ENCODE measurements around the gene LRG1.
A peak's percentile ranks its signal among the peaks of the same experiment; 100 is the strongest.

LRG1 gene

GRCh38 chr19:4585556-4585955, 45.7 kb upstream of the LRG1 start:
- H3K4me3 ChIP-seq (ENCODE audit: severe bottlenecking), result no peak overlapping the region
- H3K27me3 ChIP-seq (ENCODE audit: insufficient read depth, poor library complexity, severe bottlenecking), result peaks cover 27% of the 10 kb centered on the region
- ATAC-seq (ENCODE audit: low read depth), result no peak
- H3K9me3 ChIP-seq (ENCODE audit: severe bottlenecking), result no peaks in the 10 kb centered on the region
- TF ChIP-seq CTCF (IDR thresholded peaks at IDR 0.05; ENCODE audit: poor library complexity, severe bottlenecking), result no peak
- DNase-seq (ENCODE audit: low spot score), result no peak
- no peaks in the 10 kb centered on the region for H3K36me3 ChIP-seq (ENCODE audit: low read depth)
- no peak overlapping the region for H3K27ac ChIP-seq (ENCODE audit: poor library complexity, severe bottlenecking)
- H3K4me1 ChIP-seq (ENCODE audit: insufficient read depth, poor library complexity, severe bottlenecking), result no peaks in the 10 kb centered on the region

DNA sequence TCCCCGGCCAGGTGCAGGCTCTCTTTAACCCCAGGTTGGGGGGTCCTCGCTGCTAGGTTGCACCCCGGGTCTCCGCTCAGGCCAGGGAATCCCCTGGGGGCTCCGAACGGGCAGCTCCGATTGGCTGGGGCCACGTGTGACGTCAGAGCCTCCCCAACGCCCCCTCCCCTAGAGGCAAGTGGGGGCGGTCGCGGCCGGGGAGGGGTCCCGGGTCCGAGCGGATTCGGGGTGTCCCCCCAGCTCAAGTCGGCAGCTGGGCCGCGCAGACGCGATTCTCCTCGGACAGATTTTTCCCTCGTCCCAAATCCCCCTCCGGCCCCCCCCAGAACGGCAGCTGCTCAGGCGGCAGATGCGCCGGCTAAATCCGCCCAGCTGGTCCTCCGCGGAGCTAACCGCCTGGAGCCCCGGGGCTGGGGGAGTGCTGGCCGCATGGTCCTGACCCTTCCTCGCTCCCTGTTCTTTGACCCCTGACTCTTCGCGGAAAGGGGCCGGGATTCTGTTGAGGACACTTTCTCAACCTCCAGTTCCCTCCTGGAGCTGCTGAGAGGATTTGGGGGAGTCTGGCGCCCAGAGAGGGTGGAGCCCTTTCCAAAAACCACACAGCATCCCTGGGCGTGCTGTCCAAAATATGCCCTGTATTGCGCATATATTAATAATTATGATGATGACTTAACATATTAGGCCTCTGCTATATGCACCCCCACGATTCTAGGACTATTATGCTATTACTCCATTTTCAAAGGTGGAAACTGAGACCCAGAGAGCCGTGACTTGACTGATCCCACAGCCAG, 45.0 kb upstream of the LRG1 start:
- H3K4me1 ChIP-seq (ENCODE audit: insufficient read depth, poor library complexity, severe bottlenecking), result no peaks in the 10 kb centered on the region
- H3K27me3 ChIP-seq (ENCODE audit: insufficient read depth, poor library complexity, severe bottlenecking), result peaks cover 34% of the 10 kb centered on the region
- no peak for TF ChIP-seq CTCF (IDR thresholded peaks at IDR 0.05; ENCODE audit: poor library complexity, severe bottlenecking)
- H3K4me3 ChIP-seq (ENCODE audit: severe bottlenecking), result peak overlapping the region; percentile 15
- DNase-seq (ENCODE audit: low spot score) (no peak), ATAC-seq (ENCODE audit: low read depth) (no peak)
- no peaks in the 10 kb centered on the region for H3K9me3 ChIP-seq (ENCODE audit: severe bottlenecking)
- H3K36me3 ChIP-seq (ENCODE audit: low read depth), result no peaks in the 10 kb centered on the region
- H3K27ac ChIP-seq (ENCODE audit: poor library complexity, severe bottlenecking), result no peak overlapping the region

DNA sequence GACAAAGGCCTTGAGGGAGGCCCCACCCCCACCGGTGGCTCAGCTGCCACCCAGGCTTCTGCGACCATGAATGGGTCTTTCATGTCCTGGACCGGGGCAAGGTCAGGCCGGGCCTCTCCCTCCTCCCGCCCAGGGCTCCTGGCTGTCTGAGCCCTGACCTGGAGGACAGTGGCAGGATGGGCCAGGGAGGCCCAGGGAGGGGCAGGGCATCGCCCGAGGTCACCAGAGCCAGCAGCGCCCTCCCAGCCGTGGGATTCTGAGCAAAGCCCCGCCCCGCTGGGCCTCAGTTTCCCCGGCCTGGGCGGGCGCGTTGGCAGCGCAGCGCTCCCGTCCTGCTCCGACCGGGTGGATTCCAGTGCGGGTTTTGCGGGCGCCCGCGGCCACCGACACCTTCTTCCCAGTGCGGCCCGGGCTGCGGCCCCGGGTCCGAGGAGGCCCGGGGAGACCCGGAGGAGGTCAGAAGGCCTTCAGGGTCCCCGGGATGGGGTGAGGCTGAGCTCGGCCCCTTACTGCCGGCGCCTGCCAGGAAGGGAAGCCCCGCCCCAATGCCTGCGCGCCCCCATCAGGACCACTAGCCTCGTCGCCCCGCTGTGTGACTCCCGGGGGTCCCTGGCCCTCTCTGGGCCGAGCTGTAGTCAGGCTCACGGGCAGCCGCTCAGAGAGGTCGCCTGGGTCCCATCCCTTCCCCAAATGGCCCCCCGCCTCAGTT, 44.3 kb upstream of the LRG1 start:
- Histone ChIP-seq H3K36me3 (ENCODE audit: low read depth) (no peaks in the 10 kb centered on the region), H3K27ac (ENCODE audit: poor library complexity, severe bottlenecking) (no peak overlapping the region), H3K4me3 (ENCODE audit: severe bottlenecking) (peak overlapping the region; percentile 15), H3K4me1 (ENCODE audit: insufficient read depth, poor library complexity, severe bottlenecking) (no peaks in the 10 kb centered on the region), H3K27me3 (ENCODE audit: insufficient read depth, poor library complexity, severe bottlenecking) (peaks cover 41% of the 10 kb centered on the region), H3K9me3 (ENCODE audit: severe bottlenecking) (no peaks in the 10 kb centered on the region)
- TF ChIP-seq CTCF (IDR thresholded peaks at IDR 0.05; ENCODE audit: poor library complexity, severe bottlenecking), result no peak
- DNase-seq (ENCODE audit: low spot score) (no peak), ATAC-seq (ENCODE audit: low read depth) (no peak)

- peaks cover 46% of the 10 kb centered on the region for H3K27me3 ChIP-seq (ENCODE audit: insufficient read depth, poor library complexity, severe bottlenecking)
- no peak for TF ChIP-seq CTCF (IDR thresholded peaks at IDR 0.05; ENCODE audit: poor library complexity, severe bottlenecking)
- no peak for DNase-seq (ENCODE audit: low spot score)
These were observed 43.4 kb upstream of the LRG1 start for GRCh38 chr19:4582980-4583842.

More at GRCh38 chr19:4582980-4583842, 43.4 kb upstream of the LRG1 start:
- no peak overlapping the region for H3K4me3 ChIP-seq (ENCODE audit: severe bottlenecking)
- peak; percentile 29; the same call in 1 of the 3 replicates for ATAC-seq (ENCODE audit: low read depth)
- H3K4me1 ChIP-seq (ENCODE audit: insufficient read depth, poor library complexity, severe bottlenecking), result no peaks in the 10 kb centered on the region
- no peaks in the 10 kb centered on the region for H3K9me3 ChIP-seq (ENCODE audit: severe bottlenecking)
- no peak overlapping the region for H3K27ac ChIP-seq (ENCODE audit: poor library complexity, severe bottlenecking)
- H3K36me3 ChIP-seq (ENCODE audit: low read depth), result no peaks in the 10 kb centered on the region

Measured in RWPE2 (cell line).